Smooth muscle cell (in vitro differentiated cells): Measurements from ENCODE around the gene SEL1L. TPM values are rescaled to one million over a fixed set of nuclear protein-coding genes. Genes with fewer than 3 reads are reported as not detected.

Source experiments
- DNase-seq: peaks from one replicate; lab custom pipeline; 2025; ENCODE audit not compliant: unreplicated experiment; lab: John Stamatoyannopoulos, UW
- H2AFZ ChIP-seq: fragments of 200-600 bp; sonication (generic); 2 replicates; pipeline ENCODE4 v1.6.0; 2016; ENCODE audit warnings: antibody characterized with exemption, low read depth, mild to moderate bottlenecking
- H3F3A ChIP-seq: fragments of 200-600 bp; sonication (generic); 2 replicates; pipeline ENCODE4 v1.6.0; 2017; ENCODE audit warnings: antibody characterized with exemption, low read depth
- H3K27ac ChIP-seq: fragments of 200-600 bp; sonication (generic); 2 replicates; pipeline ENCODE4 v1.5.1; 2016; ENCODE audit warnings: low read depth, mild to moderate bottlenecking
- H3K27me3 ChIP-seq: fragments of 200-600 bp; sonication (generic); 2 replicates; pipeline ENCODE4 v1.6.1; 2016; ENCODE audit warnings: low read depth, mild to moderate bottlenecking
- H3K36me3 ChIP-seq: fragments of 200-600 bp; sonication (generic); 2 replicates; pipeline ENCODE4 v1.5.1; 2016; ENCODE audit warnings: low read depth
- H3K4me1 ChIP-seq: fragments of 200-600 bp; sonication (generic); 2 replicates; pipeline ENCODE4 v1.5.1; 2016; ENCODE audit warnings: low read depth
- H3K4me2 ChIP-seq: fragments of 200-600 bp; sonication (generic); 2 replicates; pipeline ENCODE4 v1.6.0; 2016; ENCODE audit warnings: mild to moderate bottlenecking
- H3K4me3 ChIP-seq: fragments of 200-600 bp; sonication (generic); 2 replicates; pipeline ENCODE4 v1.5.1; 2016; ENCODE audit warnings: mild to moderate bottlenecking
- H3K79me2 ChIP-seq: fragments of 200-600 bp; sonication (generic); 2 replicates; pipeline ENCODE4 v1.6.0; 2016; ENCODE audit warnings: low read depth, mild to moderate bottlenecking
- H3K9ac ChIP-seq: fragments of 200-600 bp; sonication (generic); 2 replicates; pipeline ENCODE4 v1.6.0; 2016; ENCODE audit warnings: low read depth
- H3K9me3 ChIP-seq: fragments of 200-600 bp; sonication (generic); replicated peaks from 2 replicates; pipeline ENCODE4 v1.5.1; 2016; ENCODE audit warnings: low read depth
- H4K20me1 ChIP-seq: fragments of 200-600 bp; sonication (generic); 2 replicates; pipeline ENCODE4 v1.6.0; 2016; ENCODE audit warnings: low read depth
- CTCF ChIP-seq: fragments of 200-600 bp; sonication (generic); IDR thresholded peaks from 2 replicates; pipeline ENCODE4 v1.5.1; 2017; ENCODE audit warnings: borderline replicate concordance, mild to moderate bottlenecking, antibody characterized with exemption; ENCODE audit not compliant: insufficient read depth, poor library complexity, severe bottlenecking
- WGBS: methylation state at CpG from one replicate; pipeline ENCODE4 v1.1.7; 2016; ENCODE audit warnings: low lambda C conversion rate; 5-methylcytosine and 5-hydroxymethylcytosine counted together
- polyA plus RNA-seq: library from polyadenylated mRNA; unstranded; fragments of >200 nt; fragmentation: Nextera tagmentation; extraction: Ambion mirVana; gene quantifications from 2 replicates; pipeline ENCODE4 v1.2.1, GENCODE V29; 2016
- total RNA-seq: library from RNA; depleted of rRNA; stranded (reverse); fragments of >200 nt; gene quantifications from 2 replicates; pipeline ENCODE4 v1.2.3, GENCODE V29; 2014

Gene SEL1L
- total and polyA plus RNA-seq, 2 experiments from 2014 or later = 36.8 to 78.8 TPM

- no peak overlapping the region for H3K4me3 ChIP-seq
- no peak overlapping the region for H3K4me2 ChIP-seq
- no peaks in the 10 kb centered on the region for H3K27me3 ChIP-seq
- H3K4me1 ChIP-seq = peaks cover 20% of the 10 kb centered on the region
- no peak overlapping the region for H2AFZ ChIP-seq
- H3K9me3 ChIP-seq = no peaks in the 10 kb centered on the region
- H3K27ac ChIP-seq = no peak overlapping the region
- WGBS = 44% methylated on average over 10 of the region's 10 CpGs
- no peak for DNase-seq
- no peaks in the 10 kb centered on the region for H3K36me3 ChIP-seq
- H3F3A ChIP-seq = no peaks in the 10 kb centered on the region
- no peaks in the 10 kb centered on the region for H3K79me2 ChIP-seq
- no peak overlapping the region for H3K9ac ChIP-seq
- H4K20me1 ChIP-seq = no peaks in the 10 kb centered on the region
- no peak for TF ChIP-seq CTCF
Observed at GRCh38 chr14:81450100-81450531, 83.5 kb downstream of the SEL1L start.

- Histone ChIP-seq H3K36me3 (no peaks in the 10 kb centered on the region), H3K9ac (no peak overlapping the region), H3F3A (no peaks in the 10 kb centered on the region), H4K20me1 (no peaks in the 10 kb centered on the region), H3K4me1 (peaks cover 20% of the 10 kb centered on the region), H3K4me3 (no peak overlapping the region), H3K27ac (no peak overlapping the region), H2AFZ (no peak overlapping the region), H3K27me3 (no peaks in the 10 kb centered on the region), H3K79me2 (no peaks in the 10 kb centered on the region), H3K9me3 (no peaks in the 10 kb centered on the region), H3K4me2 (no peak overlapping the region)
- 46% methylated on average over 6 of the region's 6 CpGs for WGBS
- no peak for DNase-seq
- TF ChIP-seq CTCF = no peak
Observed at GRCh38 chr14:81449576-81449975, 84.1 kb downstream of the SEL1L start.

- Histone ChIP-seq H3K9ac (no peak overlapping the region), H3K4me1 (peaks cover 20% of the 10 kb centered on the region), H3K36me3 (no peaks in the 10 kb centered on the region), H3K9me3 (no peaks in the 10 kb centered on the region), H3K4me2 (no peak overlapping the region), H3K79me2 (no peaks in the 10 kb centered on the region), H3K27ac (no peak overlapping the region), H3K27me3 (no peaks in the 10 kb centered on the region), H2AFZ (no peak overlapping the region), H3F3A (no peaks in the 10 kb centered on the region), H3K4me3 (no peak overlapping the region), H4K20me1 (no peaks in the 10 kb centered on the region)
- no peak for DNase-seq
- 55% methylated on average over 4 of the region's 4 CpGs for WGBS
- TF ChIP-seq CTCF = no peak
Observed at GRCh38 chr14:81449114-81449513, 84.5 kb downstream of the SEL1L start.

- no peak overlapping the region for H2AFZ ChIP-seq
- H3K36me3 ChIP-seq = no peaks in the 10 kb centered on the region
- no peaks in the 10 kb centered on the region for H3K9me3 ChIP-seq
- H3K79me2 ChIP-seq = no peaks in the 10 kb centered on the region
- H3K27me3 ChIP-seq = no peaks in the 10 kb centered on the region
- no peak for DNase-seq
- H3K4me2 ChIP-seq = no peak overlapping the region
- no peak overlapping the region for H3K9ac ChIP-seq
- H3K27ac ChIP-seq = no peak overlapping the region
- no peaks in the 10 kb centered on the region for H3F3A ChIP-seq
- H3K4me3 ChIP-seq = no peak overlapping the region
- no peaks in the 10 kb centered on the region for H4K20me1 ChIP-seq
- no peak for TF ChIP-seq CTCF
- 79% methylated on average over 3 of the region's 3 CpGs for WGBS
- peaks cover 20% of the 10 kb centered on the region for H3K4me1 ChIP-seq
Observed at GRCh38 chr14:81447021-81447764, 86.5 kb downstream of the SEL1L start.
